Measurements from ENCODE around the gene PTER. TPM values are rescaled to one million over a fixed set of nuclear protein-coding genes. Genes with fewer than 3 reads are reported as not detected.

The PTER gene
- total RNA-seq, 3 donors from 2014 or later = 18.4 to 30.3 (median 22.6) TPM

DNA sequence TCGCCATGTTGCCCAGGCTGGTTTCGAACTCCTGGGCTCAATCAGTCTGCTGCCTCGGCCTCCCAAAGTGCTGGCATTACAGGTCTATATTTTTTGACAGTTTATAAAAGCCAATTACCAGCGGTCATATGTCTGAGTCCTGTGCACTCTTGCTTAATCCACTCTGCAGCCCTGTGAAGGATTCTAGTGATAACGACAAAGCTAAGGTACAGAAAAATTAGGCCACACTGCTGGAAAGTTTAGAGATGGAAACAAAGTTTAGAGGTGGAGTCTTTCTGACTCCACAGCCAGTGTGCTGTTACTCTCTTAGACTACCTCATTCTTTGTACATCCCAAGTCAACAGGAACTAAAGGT, 707 bp downstream of the PTER start:
- no peaks in the 10 kb centered on the region for H3K36me3 ChIP-seq
- TF ChIP-seq POLR2AphosphoS5 (IDR thresholded peaks at IDR 0.05) = no peak
- TF ChIP-seq POLR2A (IDR thresholded peaks at IDR 0.05) = no peak
- TF ChIP-seq, protein P1, sequence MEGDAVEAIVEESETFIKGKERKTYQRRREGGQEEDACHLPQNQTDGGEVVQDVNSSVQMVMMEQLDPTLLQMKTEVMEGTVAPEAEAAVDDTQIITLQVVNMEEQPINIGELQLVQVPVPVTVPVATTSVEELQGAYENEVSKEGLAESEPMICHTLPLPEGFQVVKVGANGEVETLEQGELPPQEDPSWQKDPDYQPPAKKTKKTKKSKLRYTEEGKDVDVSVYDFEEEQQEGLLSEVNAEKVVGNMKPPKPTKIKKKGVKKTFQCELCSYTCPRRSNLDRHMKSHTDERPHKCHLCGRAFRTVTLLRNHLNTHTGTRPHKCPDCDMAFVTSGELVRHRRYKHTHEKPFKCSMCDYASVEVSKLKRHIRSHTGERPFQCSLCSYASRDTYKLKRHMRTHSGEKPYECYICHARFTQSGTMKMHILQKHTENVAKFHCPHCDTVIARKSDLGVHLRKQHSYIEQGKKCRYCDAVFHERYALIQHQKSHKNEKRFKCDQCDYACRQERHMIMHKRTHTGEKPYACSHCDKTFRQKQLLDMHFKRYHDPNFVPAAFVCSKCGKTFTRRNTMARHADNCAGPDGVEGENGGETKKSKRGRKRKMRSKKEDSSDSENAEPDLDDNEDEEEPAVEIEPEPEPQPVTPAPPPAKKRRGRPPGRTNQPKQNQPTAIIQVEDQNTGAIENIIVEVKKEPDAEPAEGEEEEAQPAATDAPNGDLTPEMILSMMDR (IDR thresholded peaks at IDR 0.05) = no peak
- no peak overlapping the region for H3K27ac ChIP-seq
- peak overlapping the region; percentile 51 to 72 (median 66) for H3K4me3 ChIP-seq
- intact Hi-C loops (cut with DNase I; ENCODE audit: low total_unique reads) = no loop called here
- H3K4me1 ChIP-seq = peaks cover 0 to 12% of the 10 kb centered on the region in 2 donors
- H3K27me3 ChIP-seq = no peaks in the 10 kb centered on the region
- no peak for DNase-seq (ENCODE audit: low spot score in 2 of 2)
- no peaks in the 10 kb centered on the region for H3K9me3 ChIP-seq

DNA sequence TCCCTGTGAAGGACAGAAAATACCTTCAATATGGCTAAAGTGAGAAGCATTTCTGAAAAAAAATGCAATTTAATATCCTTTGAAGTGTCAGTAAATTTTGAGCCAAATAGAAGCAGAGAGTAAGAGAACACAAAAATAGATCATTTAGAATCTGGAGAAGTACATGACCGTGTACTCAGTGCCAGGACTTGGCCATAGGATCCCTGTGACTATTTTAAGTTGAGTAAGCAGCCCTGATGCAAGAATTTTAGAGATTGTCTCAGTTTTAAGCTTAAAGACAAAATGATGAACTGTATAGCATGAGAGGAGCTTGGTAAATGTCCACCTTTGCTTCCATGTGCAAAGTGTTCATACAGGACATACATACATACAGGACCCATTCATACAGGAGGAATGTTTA, 2.5 kb downstream of the PTER start:
- Histone ChIP-seq H3K36me3 (no peaks in the 10 kb centered on the region), H3K4me3 (no peak overlapping the region), H3K9me3 (no peaks in the 10 kb centered on the region), H3K4me1 (peaks cover 0 to 12% of the 10 kb centered on the region in 2 donors), H3K27me3 (no peaks in the 10 kb centered on the region), H3K27ac (peak overlapping the region in 1 of 2 donors; percentile 67)
- intact Hi-C loops (cut with DNase I; ENCODE audit: low total_unique reads) = no loop called here
- TF ChIP-seq, protein P1 (IDR thresholded peaks at IDR 0.05) = no peak
- TF ChIP-seq POLR2A (IDR thresholded peaks at IDR 0.05) (no peak), POLR2AphosphoS5 (IDR thresholded peaks at IDR 0.05) (no peak)
- no peak for DNase-seq (ENCODE audit: low spot score in 2 of 2)

DNA sequence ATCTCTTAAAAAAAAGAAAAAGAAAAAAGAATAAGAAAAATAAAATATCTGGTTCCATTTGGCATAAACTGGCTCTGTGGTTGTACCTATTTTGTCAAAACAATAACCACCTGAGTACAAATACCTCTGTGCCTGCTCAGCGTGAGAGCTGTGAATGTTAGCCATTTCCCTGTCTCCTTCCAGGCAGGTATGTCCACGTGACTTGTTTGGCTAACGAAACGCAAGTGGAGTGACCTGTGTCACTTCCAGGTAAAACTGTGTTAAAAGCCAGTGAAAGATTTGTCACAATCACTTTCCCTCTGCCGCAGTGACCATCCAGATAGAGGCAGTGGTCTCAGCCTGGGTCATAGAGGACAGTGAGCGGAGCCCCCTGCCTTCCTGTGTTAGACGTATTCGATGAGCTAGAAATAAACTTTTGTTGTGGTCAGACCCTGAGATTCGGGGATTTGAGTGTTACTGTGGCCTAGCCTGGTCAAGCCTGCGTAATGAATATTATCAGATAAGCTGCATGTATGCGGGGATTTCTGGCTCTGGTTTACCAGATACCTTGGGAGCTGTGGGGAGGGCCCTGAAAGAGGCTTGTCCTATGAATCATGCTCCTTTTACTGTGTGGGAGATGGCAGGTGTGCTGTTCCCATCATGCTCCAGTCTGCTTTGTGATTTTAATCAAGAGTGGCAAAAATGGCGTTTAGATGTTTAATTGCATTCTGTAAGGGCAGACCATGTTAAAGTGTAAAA, 3.8 kb downstream of the PTER start:
- no peaks in the 10 kb centered on the region for H3K27me3 ChIP-seq
- peak in 1 of 2 donors; percentile 58 for DNase-seq (ENCODE audit: low spot score in 2 of 2)
- peaks cover 0 to 12% of the 10 kb centered on the region in 2 donors for H3K4me1 ChIP-seq
- intact Hi-C loops (cut with DNase I; ENCODE audit: low total_unique reads) = no loop called here
- peak overlapping the region; percentile 67 to 79 for H3K27ac ChIP-seq
- no peaks in the 10 kb centered on the region for H3K36me3 ChIP-seq
- TF ChIP-seq POLR2A (IDR thresholded peaks at IDR 0.05) = no peak
- TF ChIP-seq POLR2AphosphoS5 (IDR thresholded peaks at IDR 0.05) = peak in 1 of 3 donors; percentile 6
- TF ChIP-seq, protein P1 (IDR thresholded peaks at IDR 0.05) = no peak
- H3K4me3 ChIP-seq = peak overlapping the region in 2 of 3 donors; percentile 10 to 40
- no peaks in the 10 kb centered on the region for H3K9me3 ChIP-seq

DNA sequence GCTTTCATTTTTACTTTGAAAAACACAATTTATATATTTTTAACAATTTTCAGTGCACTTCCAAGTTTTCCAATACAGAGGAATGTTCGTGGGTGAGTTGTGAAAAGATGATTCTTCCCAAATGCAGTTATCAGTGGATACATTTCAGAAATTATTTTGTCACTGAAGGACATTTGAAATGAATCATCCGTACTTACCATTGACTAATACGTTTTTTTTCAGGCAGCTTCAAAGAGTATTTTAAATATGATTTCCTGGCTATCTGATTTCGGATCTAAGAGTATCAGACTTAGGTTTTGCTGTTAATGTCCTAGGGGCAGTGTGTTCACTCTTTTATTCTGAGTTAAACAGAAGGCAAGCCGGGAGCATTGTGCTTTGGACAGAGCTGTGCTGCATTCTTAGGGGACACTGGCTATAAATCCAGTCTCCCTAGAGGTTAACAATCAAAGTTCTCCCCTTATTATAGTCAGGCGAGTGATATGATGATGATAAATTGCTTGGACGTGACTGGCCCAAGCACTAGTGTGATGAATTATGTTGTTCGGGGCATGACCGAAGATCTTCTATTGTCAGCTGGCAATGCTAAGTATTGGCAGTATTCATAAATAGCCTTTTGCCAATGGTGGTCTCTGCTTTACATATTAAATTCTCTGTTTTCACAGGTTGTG, 4.5 kb downstream of the PTER start:
- Histone ChIP-seq H3K27me3 (no peaks in the 10 kb centered on the region), H3K27ac (peak overlapping the region; percentile 67 to 79), H3K36me3 (no peaks in the 10 kb centered on the region), H3K4me1 (peaks cover 0 to 12% of the 10 kb centered on the region in 2 donors), H3K4me3 (peak overlapping the region in 1 of 3 donors; percentile 5), H3K9me3 (no peaks in the 10 kb centered on the region)
- TF ChIP-seq, protein P1 (IDR thresholded peaks at IDR 0.05) = no peak
- no peak for TF ChIP-seq POLR2AphosphoS5 (IDR thresholded peaks at IDR 0.05)
- TF ChIP-seq POLR2A (IDR thresholded peaks at IDR 0.05) = no peak
- DNase-seq (ENCODE audit: low spot score in 2 of 2) = no peak
- intact Hi-C loops (cut with DNase I; ENCODE audit: low total_unique reads) = no loop called here

DNA sequence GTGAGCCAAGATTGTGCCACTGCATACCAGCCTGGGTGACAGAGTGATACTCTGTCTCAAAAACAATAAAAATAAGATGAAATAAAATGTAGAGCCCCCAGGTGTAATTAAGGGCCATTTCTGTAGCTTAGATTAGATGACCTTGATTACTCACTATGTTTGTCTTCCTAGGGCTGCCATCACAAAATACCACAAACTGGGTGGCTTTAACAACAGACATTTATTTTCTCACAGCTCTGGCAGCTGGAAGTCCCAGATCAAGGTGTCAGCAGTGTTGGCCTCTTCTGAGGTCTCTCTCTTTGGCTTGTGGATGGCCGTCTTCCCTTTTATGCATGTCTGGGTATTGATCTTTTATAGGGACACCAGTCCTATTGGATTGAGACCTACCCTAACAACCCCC, 6.1 kb downstream of the PTER start:
- intact Hi-C loops (cut with DNase I; ENCODE audit: low total_unique reads) = no loop called here
- Histone ChIP-seq H3K9me3 (no peaks in the 10 kb centered on the region), H3K36me3 (no peaks in the 10 kb centered on the region), H3K4me1 (peaks cover 0 to 12% of the 10 kb centered on the region in 2 donors), H3K27ac (no peak overlapping the region), H3K4me3 (no peak overlapping the region), H3K27me3 (no peaks in the 10 kb centered on the region)
- TF ChIP-seq POLR2A (IDR thresholded peaks at IDR 0.05) (no peak), POLR2AphosphoS5 (IDR thresholded peaks at IDR 0.05) (no peak)
- DNase-seq (ENCODE audit: low spot score in 2 of 2) = no peak
